Adrenal gland (tissue), 12 donors: ENCODE data around the gene CTRB1. TPM values are rescaled to one million over a fixed set of nuclear protein-coding genes. Genes with fewer than 3 reads are reported as not detected.

Experiments
- DNase-seq, 7 donors: peaks; one replicate each; pipeline ENCODE4 v3.0.0-alpha.2; 2019 to 2020
- H3K27ac ChIP-seq, 5 donors: fragments of 200-600 bp; sonication (generic) in 4 of 5; 1 replicate in 3 of 5; 2 replicates in 2 of 5; pipeline versions ENCODE4 v1.5.1 to v1.8.0; 2016 to 2020; ENCODE audit warnings: mild to moderate bottlenecking in 1 of 5
- H3K27me3 ChIP-seq: fragments of 200-600 bp; 2 replicates; pipeline ENCODE4 v1.8.0; 2021
- H3K36me3 ChIP-seq, 2 donors: fragments of 200-600 bp; replicated peaks in 1 of 2; 1 replicate in 1 of 2; 2 replicates in 1 of 2; pipeline versions ENCODE4 v1.5.1 to v1.8.0; 2018 to 2022
- H3K4me1 ChIP-seq, 2 donors: fragments of 200-600 bp; replicated peaks in 1 of 2; 1 replicate in 1 of 2; 2 replicates in 1 of 2; pipeline versions ENCODE4 v1.5.1 to v1.8.0; 2018 to 2021
- H3K4me3 ChIP-seq, 4 donors: fragments of 200-600 bp; sonication (generic) in 3 of 4; one replicate each; pipeline ENCODE4 v1.5.1; 2016 to 2018
- H3K9me3 ChIP-seq, 3 donors: fragments of 200-600 bp; sonication (generic) in 1 of 3; replicated peaks in 1 of 3; 1 replicate in 2 of 3; 2 replicates in 1 of 3; pipeline versions ENCODE4 v1.5.1 to v1.8.0; 2016 to 2021
- CTCF ChIP-seq, 6 experiments: fragments of 450-650 bp in 4 of 6; fragments of 200-600 bp in 2 of 6; sonication (generic) in 1 of 6; IDR thresholded peaks; 1 replicate in 5 of 6; 2 replicates in 1 of 6; pipeline versions ENCODE4 v1.5.1 to v1.8.0; 2016 to 2021; ENCODE audit warnings: antibody characterized with exemption in 6 of 6, mild to moderate bottlenecking in 2 of 6, moderate library complexity in 1 of 6
- POLR2A ChIP-seq, 2 donors: fragments of 450-650 bp; IDR thresholded peaks; one replicate each; pipeline ENCODE4 v1.6.1; 2017; ENCODE audit warnings: antibody characterized with exemption in 2 of 2, mild to moderate bottlenecking in 2 of 2, moderate library complexity in 1 of 2
- WGBS, 4 donors: extraction: QIAGEN DNeasy Blood & Tissue Kit in 2 of 4; methylation state at CpG; one replicate each; pipeline versions ENCODE4 v1.1.5 to v1.1.7; 2013 to 2017; 5-methylcytosine and 5-hydroxymethylcytosine counted together
- intact Hi-C, 2 donors: fragments of 100-400 bp; cut with DNase I; formaldehyde crosslinking; loops; one replicate each; pipeline versions ENCODE4 v1.14.1 to v1.15.0; 2022 to 2023
- polyA plus RNA-seq, 3 donors: library from polyadenylated mRNA; stranded (reverse); fragments of 200-250 nt in 2 of 3; fragments of 350-450 nt in 1 of 3; fragmentation: Illumina TruSeq in 1 of 3; extraction: RNeasy Lipid Tissue Mini Kit (QIAGEN cat#74804) in 1 of 3; gene quantifications; one replicate each; pipeline ENCODE4 v1.2.3, GENCODE V29; 2013 to 2014
- total RNA-seq, 9 donors: library from RNA; depleted of rRNA in 4 of 9; stranded (reverse); fragments of >200 nt in 4 of 9; fragments of 120-200 nt in 1 of 9; fragmentation: NEBNext Ultra II Directional in 1 of 9; extraction: Animal tissue kit (Norgen Biotek cat#: 25700) in 1 of 9; gene quantifications; one replicate each; pipeline versions ENCODE4 v1.1.0 to v1.2.4, GENCODE V29; 2013 to 2023
- donor health status: healthy with polysubstance abuse.
- donor health status: Bipolar disorder and iron deficiency.
- donor health status: DM: yes; HTN: yes; CAD: no.
- donor health status: DM: no; HTN: no; CAD: no.
- donor health status: DM: no; HTN: no; CAD: no.
- donor health status: DM: yes; HTN: yes; CAD: no.

CTRB1 gene
- total and polyA plus RNA-seq, 12 donors = 0.67 to 9.9 (median 2.0) TPM; not detected in 3

GRCh38 chr16:75256696-75257343 is 38.0 kb downstream of the CTRB1 start:
- Histone ChIP-seq H3K4me3 (no peak overlapping the region), H3K27ac (peak overlapping the region in 4 of 5 donors; percentile 28 to 96 (median 72))

GRCh38 chr16:75257886-75258806 is 39.4 kb downstream of the CTRB1 start:
- DNase-seq = no peak
- intact Hi-C loops = no loop called here
- no peak overlapping the region for H3K4me3 ChIP-seq
- no peaks in the 10 kb centered on the region for H3K36me3 ChIP-seq
- no peaks in the 10 kb centered on the region for H3K27me3 ChIP-seq
- H3K27ac ChIP-seq = peak overlapping the region in 2 of 5 donors; percentile 22 to 94
- no peaks in the 10 kb centered on the region for H3K9me3 ChIP-seq
- H3K4me1 ChIP-seq = peaks cover 48 to 83% of the 10 kb centered on the region in 2 donors
- TF ChIP-seq POLR2A (IDR thresholded peaks at IDR 0.05) = no peak
- TF ChIP-seq CTCF (IDR thresholded peaks at IDR 0.05) = no peak
- WGBS, 4 donors = 80 to 89% (median 81%) methylated on average over 18 to 21 of the region's 21 CpGs

More at GRCh38 chr16:75256696-75257343, 38.0 kb downstream of the CTRB1 start:
- Histone ChIP-seq H3K36me3 (no peaks in the 10 kb centered on the region), H3K27me3 (no peaks in the 10 kb centered on the region), H3K4me1 (peaks cover 48 to 83% of the 10 kb centered on the region in 2 donors), H3K9me3 (no peaks in the 10 kb centered on the region)
- 50 to 59% (median 54%) methylated on average over 6 to 14 of the region's 14 CpGs for WGBS, 4 donors
- intact Hi-C loops = no loop called here
- TF ChIP-seq POLR2A (IDR thresholded peaks at IDR 0.05) (no peak), CTCF (IDR thresholded peaks at IDR 0.05) (no peak)
- DNase-seq = peak in 5 of 7 donors; percentile 14 to 76 (median 36)

GRCh38 chr16:75258807-75259141 is 40.0 kb downstream of the CTRB1 start:
- Histone ChIP-seq H3K36me3 (no peaks in the 10 kb centered on the region), H3K27ac (no peak overlapping the region), H3K27me3 (no peaks in the 10 kb centered on the region), H3K4me1 (peaks cover 48 to 83% of the 10 kb centered on the region in 2 donors), H3K4me3 (no peak overlapping the region), H3K9me3 (no peaks in the 10 kb centered on the region)
- DNase-seq = peak in 1 of 7 donors; percentile 22
- WGBS, 4 donors = 76 to 88% (median 79%) methylated on average over 3 to 6 of the region's 6 CpGs
- TF ChIP-seq POLR2A (IDR thresholded peaks at IDR 0.05) (no peak), CTCF (IDR thresholded peaks at IDR 0.05) (no peak)
- intact Hi-C loops = no loop called here

- H3K27ac ChIP-seq = peak overlapping the region in 2 of 5 donors; percentile 13 to 49
- H3K27me3 ChIP-seq = no peaks in the 10 kb centered on the region
- no peak for DNase-seq
- H3K36me3 ChIP-seq = no peaks in the 10 kb centered on the region
- no peak for TF ChIP-seq POLR2A (IDR thresholded peaks at IDR 0.05)
- no peak for TF ChIP-seq CTCF (IDR thresholded peaks at IDR 0.05)
- H3K4me3 ChIP-seq = no peak overlapping the region
- WGBS, 4 donors = 72 to 87% (median 78%) methylated on average over 8 to 10 of the region's 10 CpGs
- intact Hi-C loops = no loop called here
- peaks cover 47 to 75% of the 10 kb centered on the region in 2 donors for H3K4me1 ChIP-seq
- no peaks in the 10 kb centered on the region for H3K9me3 ChIP-seq
Observed at GRCh38 chr16:75260851-75261589, 42.2 kb downstream of the CTRB1 start.
